Endothelial cell of umbilical vein (primary cell): Measurements from ENCODE around the gene AMIGO2. TPM values are rescaled to one million over a fixed set of nuclear protein-coding genes. Genes with fewer than 3 reads are reported as not detected.

Experiments
- BruUV-seq: library from RNA; stranded (reverse); fragments of 400-500 nt; replicated peaks from 2 replicates; lab custom pipeline; 2021; lab: Mats Ljungman, UMichigan
- CTCF ChIA-PET: fragments of 300-600, 350-600 bp; sonication (Branson Sonifier 250); formaldehyde crosslinking; loops from one replicate; lab custom pipeline; 2021; ENCODE audit warnings: antibody characterized with exemption, inconsistent platforms; lab: Charles Lee
- POLR2A ChIA-PET: fragments of 300-600, 350-600 bp; sonication (Branson Sonifier 250); formaldehyde crosslinking; loops from one replicate; lab custom pipeline; 2021; ENCODE audit warnings: antibody characterized with exemption, inconsistent platforms; lab: Charles Lee
- DNase-seq: peaks from one replicate; pipeline ENCODE4 v3.0.0-alpha.2; 2011; ENCODE audit warnings: low read depth, low spot score
- FAIRE-seq: peaks from 2 replicates; lab custom pipeline; 2011; peaks lifted over from hg19 to GRCh38; lab: Jason Lieb, UNC
- H2AFZ ChIP-seq: 2 replicates; pipeline ENCODE4 v1.6.0; 2012; ENCODE audit warnings: low read depth, low read length, control low read depth, inconsistent platforms
- H3K27ac ChIP-seq: 2 replicates; pipeline ENCODE4 v1.5.1; 2011; ENCODE audit warnings: low read depth, mild to moderate bottlenecking, control low read depth, low read length, moderate library complexity; ENCODE audit not compliant: insufficient read depth
- H3K27me3 ChIP-seq, 2 experiments: 2 replicates each; pipeline versions ENCODE4 v1.6.0 to v1.6.1; 2011; ENCODE audit warnings: low read length in 2 of 2, mixed read lengths in 1 of 2; ENCODE audit not compliant: control insufficient read depth in 2 of 2, insufficient read depth in 2 of 2
- H3K36me3 ChIP-seq, 2 experiments: 2 replicates in 1 of 2; 3 replicates in 1 of 2; pipeline ENCODE4 v1.5.1; 2011; ENCODE audit warnings: low read length in 2 of 2, mild to moderate bottlenecking in 1 of 2, moderate library complexity in 1 of 2; ENCODE audit not compliant: control insufficient read depth in 2 of 2, insufficient read depth in 2 of 2; ENCODE audit errors: extremely low read depth in 1 of 2
- H3K4me1 ChIP-seq: 3 replicates; pipeline ENCODE4 v1.5.1; 2011; ENCODE audit warnings: mild to moderate bottlenecking, low read length; ENCODE audit not compliant: control insufficient read depth, insufficient read depth; ENCODE audit errors: extremely low read depth
- H3K4me2 ChIP-seq: 2 replicates; pipeline ENCODE4 v1.6.1; 2011; ENCODE audit warnings: low read length, control low read depth, mixed read lengths; ENCODE audit not compliant: insufficient read depth
- H3K4me3 ChIP-seq, 3 experiments: fragments of 200-600 bp in 1 of 3; sonication (generic), shearing (Covaris generic) in 1 of 3; replicated peaks in 1 of 3; 2 replicates each; pipeline ENCODE4 v1.5.1; 2011 to 2016; ENCODE audit warnings: control low read depth in 3 of 3, low read length in 3 of 3, mild to moderate bottlenecking in 2 of 3, inconsistent platforms in 1 of 3, low read depth in 1 of 3, moderate library complexity in 1 of 3; ENCODE audit not compliant: insufficient read depth in 1 of 3
- H3K79me2 ChIP-seq: 2 replicates; pipeline ENCODE4 v1.6.0; 2012; ENCODE audit warnings: low read length, inconsistent platforms; ENCODE audit not compliant: control insufficient read depth, insufficient read depth
- H3K9ac ChIP-seq: replicated peaks from 2 replicates; pipeline ENCODE3; 2011; ENCODE audit warnings: low read length, control low read depth; ENCODE audit not compliant: insufficient read depth; ENCODE audit errors: extremely low read depth
- H3K9me1 ChIP-seq: replicated peaks from 3 replicates; pipeline ENCODE4 v1.6.0; 2011; ENCODE audit warnings: mild to moderate bottlenecking, low read length; ENCODE audit not compliant: control insufficient read depth, insufficient read depth; ENCODE audit errors: extremely low read depth
- H3K9me3 ChIP-seq: replicated peaks from 2 replicates; pipeline ENCODE4 v1.5.1; 2012; ENCODE audit warnings: low read length, inconsistent platforms; ENCODE audit not compliant: control insufficient read depth, insufficient read depth
- H4K20me1 ChIP-seq: replicated peaks from 2 replicates; pipeline ENCODE3; 2011; ENCODE audit warnings: mild to moderate bottlenecking, low read length; ENCODE audit not compliant: control insufficient read depth, insufficient read depth; ENCODE audit errors: extremely low read depth
- CTCF ChIP-seq, 2 donors: IDR thresholded peaks; 1 replicate in 1 of 2; 2 replicates in 1 of 2; pipeline ENCODE4 v1.5.1; 2011; ENCODE audit warnings: low read length in 2 of 2, mild to moderate bottlenecking in 2 of 2, moderate library complexity in 2 of 2, control low read depth in 1 of 2, inconsistent platforms in 1 of 2, low read depth in 1 of 2; ENCODE audit not compliant: insufficient read depth in 1 of 2; ENCODE audit errors: extremely low read depth in 1 of 2
- EZH2 ChIP-seq: IDR thresholded peaks from 2 replicates; pipeline ENCODE4 v1.6.1; 2012; ENCODE audit warnings: borderline replicate concordance, low read depth, mild to moderate bottlenecking, moderate library complexity, low read length, inconsistent platforms; ENCODE audit not compliant: severe bottlenecking
- FOS ChIP-seq: IDR thresholded peaks from 2 replicates; pipeline ENCODE4 v1.6.1; 2011; ENCODE audit warnings: mild to moderate bottlenecking, low read length, moderate library complexity, borderline replicate concordance; ENCODE audit not compliant: insufficient read depth
- GATA2 ChIP-seq: IDR thresholded peaks from 2 replicates; pipeline ENCODE4 v1.7.0; 2011; ENCODE audit warnings: low read depth, mild to moderate bottlenecking, moderate library complexity, mixed read lengths, low read length; ENCODE audit not compliant: insufficient read length, insufficient read depth
- JUN ChIP-seq: IDR thresholded peaks from 2 replicates; pipeline ENCODE4 v1.6.1; 2011; ENCODE audit warnings: borderline replicate concordance, low read depth; ENCODE audit not compliant: insufficient read length, insufficient read depth
- MYC ChIP-seq: IDR thresholded peaks from one replicate; pipeline ENCODE4 v1.6.1; 2011; ENCODE audit warnings: mild to moderate bottlenecking, low read depth, low read length
- POLR2A ChIP-seq: IDR thresholded peaks from 2 replicates; pipeline ENCODE4 v1.6.1; 2012; ENCODE audit warnings: low read depth, mild to moderate bottlenecking, control low read depth, low read length
- POLR2AphosphoS5 ChIP-seq: IDR thresholded peaks from 2 replicates; pipeline ENCODE4 v1.6.1; 2012; ENCODE audit warnings: low read depth, mild to moderate bottlenecking, control low read depth, low read length, moderate library complexity; ENCODE audit not compliant: insufficient read depth
- dilution Hi-C: fragments of 300-500 bp; cut with MboI; formaldehyde crosslinking; loops from one replicate; pipeline ENCODE4 v1.15.0; 2019; ENCODE audit warnings: low sequenced_read_pairs; ENCODE audit not compliant: extremely low pct_ligation_motif_present
- intact Hi-C: fragments of 100-400 bp; cut with micrococcal nuclease; formaldehyde crosslinking; loops from one replicate; pipeline ENCODE4 v1.10.0; 2022
- polyA plus RNA-seq, 4 experiments: library from polyadenylated mRNA; depleted of rRNA in 3 of 4; stranded (reverse) in 3 of 4; unstranded in 1 of 4; fragments of >200 nt; gene quantifications; 2 replicates each; pipeline versions ENCODE4 v1.2.1 to v1.2.3, GENCODE V29; 2011 to 2012; ENCODE audit warnings: missing spikeins in 1 of 4
- total RNA-seq: library from RNA; stranded (reverse); gene quantifications from 2 replicates; pipeline ENCODE4 v1.2.3, GENCODE V29; 2021
- TF ChIP-seq, protein P1 (sequence below): IDR thresholded peaks from 2 replicates; pipeline ENCODE4 v1.6.1; 2011; ENCODE audit not compliant: insufficient read depth, insufficient read length

AMIGO2 gene
- total and polyA plus RNA-seq, 2 donors (not counting 3 experiments of a cell fraction or from before 2014, with no cell fraction given) = 5.4 to 7.5 TPM

GRCh38 chr12:47100160-47100559, 20.4 kb upstream of the AMIGO2 start:
- CTCF ChIA-PET = no interaction called here
- POLR2A ChIA-PET = no interaction called here
- no peak for FAIRE-seq

DNA sequence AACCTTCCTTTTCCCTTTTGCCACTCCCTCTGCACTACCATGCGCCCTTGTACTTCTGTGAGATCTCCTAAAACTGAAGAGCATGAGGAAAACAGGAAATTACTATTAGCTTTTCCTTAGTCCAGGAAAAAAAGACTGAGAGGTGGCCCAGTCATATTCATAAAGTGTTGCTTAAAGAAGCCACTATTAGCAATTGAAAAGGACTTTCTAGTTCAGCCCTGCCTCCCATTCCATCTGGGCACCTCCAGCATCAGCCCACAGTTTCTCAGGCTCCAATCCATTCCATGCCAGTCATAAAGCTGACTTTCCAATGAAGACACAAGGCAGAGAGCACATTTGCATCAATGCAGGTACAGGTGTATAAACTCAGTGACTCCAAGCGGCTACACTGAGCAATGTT, 19.9 kb upstream of the AMIGO2 start:
- H3K9me3 ChIP-seq = no peaks in the 10 kb centered on the region
- BruUV-seq = no TSS peak
- TF ChIP-seq MYC (no peak), POLR2A (no peak), JUN (no peak), CTCF (IDR thresholded peaks at IDR 0.05; ENCODE audit: extremely low read depth in 1 of 2, insufficient read depth in 1 of 2, low read depth in 1 of 2, low read length in 2 of 2) (no peak), FOS (no peak), EZH2 (no peak), GATA2 (no peak), POLR2AphosphoS5 (no peak)
- TF ChIP-seq, protein P1, sequence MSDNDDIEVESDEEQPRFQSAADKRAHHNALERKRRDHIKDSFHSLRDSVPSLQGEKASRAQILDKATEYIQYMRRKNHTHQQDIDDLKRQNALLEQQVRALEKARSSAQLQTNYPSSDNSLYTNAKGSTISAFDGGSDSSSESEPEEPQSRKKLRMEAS = no peak
- no peaks in the 10 kb centered on the region for H3K9me1 ChIP-seq
- no peak overlapping the region for H3K27ac ChIP-seq
- intact Hi-C loops = no loop called here
- DNase-seq = no peak
- H2AFZ ChIP-seq = no peak overlapping the region
- POLR2A ChIA-PET = no interaction called here
- H3K9ac ChIP-seq = no peak overlapping the region
- H3K36me3 ChIP-seq = no peaks in the 10 kb centered on the region
- H3K4me2 ChIP-seq = no peak overlapping the region
- peaks cover 13% of the 10 kb centered on the region for H3K4me1 ChIP-seq
- CTCF ChIA-PET = interaction anchor here (0.7 kb wide), 1 partner anchor 28 kb away, joined by 3 read pairs; no protein-coding TSS in a partner anchor
- dilution Hi-C loops = no loop called here
- H4K20me1 ChIP-seq = no peaks in the 10 kb centered on the region
- no peaks in the 10 kb centered on the region for H3K79me2 ChIP-seq
- FAIRE-seq = no peak
- no peak overlapping the region for H3K4me3 ChIP-seq
- H3K27me3 ChIP-seq = no peaks in the 10 kb centered on the region

More at GRCh38 chr12:47100160-47100559, 20.4 kb upstream of the AMIGO2 start:
- Histone ChIP-seq H3K9me3 (no peaks in the 10 kb centered on the region), H4K20me1 (no peaks in the 10 kb centered on the region), H3K4me1 (peaks cover 13% of the 10 kb centered on the region), H3K9ac (no peak overlapping the region), H3K36me3 (no peaks in the 10 kb centered on the region), H3K79me2 (no peaks in the 10 kb centered on the region), H3K9me1 (no peaks in the 10 kb centered on the region), H2AFZ (no peak overlapping the region), H3K27me3 (no peaks in the 10 kb centered on the region), H3K4me2 (no peak overlapping the region), H3K4me3 (no peak overlapping the region), H3K27ac (no peak overlapping the region)
- peak; percentile 58 for TF ChIP-seq FOS
- TF ChIP-seq POLR2AphosphoS5 = no peak
- TF ChIP-seq, protein P1 = no peak
- intact Hi-C loops (no loop called here), dilution Hi-C loops (no loop called here)
- BruUV-seq = no TSS peak
- no peak for DNase-seq
